Right kidney (tissue), 9 donors: ENCODE measurements around the gene SUOX.
A peak's percentile ranks its signal among the peaks of the same experiment; 100 is the strongest.
"Not testable (repeated sequence)": the region's sequence is repeated elsewhere in the genome, so short reads cannot be mapped to it uniquely, and the experiment has no call there.

Source experiments
- DNase-seq: peaks from one replicate; pipeline ENCODE4 v3.0.0-alpha.2; 2016
- long read RNA-seq, 8 donors: transcript quantifications; one replicate each; lab custom pipeline, GENCODE V29; 2026

Gene SUOX
- long read RNA-seq, donor 1, transcript SUOX-201 (5 exons, 2,364 nt), result major isoform, 12 of 30 reads
- long read RNA-seq, donor 1, partial matches to known transcripts, result 6 of 30 reads
- long read RNA-seq, donor 1, other reads (novel, unspliced or antisense), result 0 of 30 reads
- long read RNA-seq, donor 2, partial matches to known transcripts, result 0 of 6 reads
- long read RNA-seq, donor 2, other reads (novel, unspliced or antisense), result 0 of 6 reads
- long read RNA-seq, donor 3, partial matches to known transcripts, result 0 of 5 reads
- long read RNA-seq, donor 3, other reads (novel, unspliced or antisense), result 0 of 5 reads
- long read RNA-seq, donor 4, transcript SUOX-201 (5 exons, 2,364 nt), result major isoform, 7 of 14 reads
- long read RNA-seq, donor 4, partial matches to known transcripts, result 0 of 14 reads
- long read RNA-seq, donor 4, other reads (novel, unspliced or antisense), result 0 of 14 reads
- long read RNA-seq, donor 5, transcript SUOX-201 (5 exons, 2,364 nt), result major isoform, 6 of 8 reads
- long read RNA-seq, donor 5, partial matches to known transcripts, result 0 of 8 reads
- long read RNA-seq, donor 5, other reads (novel, unspliced or antisense), result 0 of 8 reads
- long read RNA-seq, donor 6, transcript SUOX-201 (5 exons, 2,364 nt), result major isoform, 9 of 13 reads
- long read RNA-seq, donor 6, partial matches to known transcripts, result 0 of 13 reads
- long read RNA-seq, donor 6, other reads (novel, unspliced or antisense), result 0 of 13 reads
- long read RNA-seq, donor 7, transcript SUOX-201 (5 exons, 2,364 nt), result major isoform, 10 of 23 reads
- long read RNA-seq, donor 7, partial matches to known transcripts, result 0 of 23 reads
- long read RNA-seq, donor 7, other reads (novel, unspliced or antisense), result 0 of 23 reads
- long read RNA-seq, donor 8, transcript SUOX-201 (5 exons, 2,364 nt), result major isoform, 13 of 23 reads
- long read RNA-seq, donor 8, partial matches to known transcripts, result 0 of 23 reads
- long read RNA-seq, donor 8, other reads (novel, unspliced or antisense), result 0 of 23 reads

DNA sequence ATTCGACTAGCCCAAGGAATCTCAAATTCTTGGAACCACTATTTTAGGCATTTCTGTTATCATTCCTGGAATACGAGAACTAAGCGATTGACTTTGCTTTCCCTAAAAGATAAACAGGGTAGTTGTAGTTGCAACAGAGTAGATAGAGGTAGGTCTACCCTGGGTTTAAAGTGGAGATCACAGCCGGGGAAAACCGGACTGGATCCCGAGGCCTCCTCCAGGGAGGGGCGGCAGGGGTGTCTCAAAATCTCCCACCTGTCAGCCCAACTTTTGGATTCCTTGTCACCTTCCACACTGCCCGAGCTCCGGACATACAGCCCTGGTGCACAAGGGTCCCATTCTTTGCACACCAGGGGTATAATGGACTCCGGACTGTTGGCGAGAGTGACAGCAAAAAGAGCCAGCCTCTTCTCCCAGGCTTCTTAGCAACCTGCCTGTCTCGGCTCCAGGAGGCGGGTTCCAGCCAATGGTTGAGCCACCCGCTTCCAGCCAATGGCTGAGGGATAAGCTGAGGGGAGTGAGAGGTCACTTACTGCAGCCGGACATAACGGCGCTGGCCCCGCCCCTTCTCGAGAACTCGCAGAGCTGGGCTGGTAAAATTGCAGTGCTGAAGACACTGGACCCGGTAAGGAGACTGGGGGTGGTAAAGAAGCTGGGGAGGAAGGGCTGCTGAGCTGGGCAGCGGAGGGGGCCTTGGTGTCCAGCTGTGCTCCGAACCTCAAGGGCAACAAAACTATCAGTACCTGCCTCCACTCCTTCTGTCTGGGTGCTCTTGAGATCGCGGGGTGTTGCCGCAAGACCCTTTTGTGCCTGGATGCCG is at the start of gene SUOX:
Gene SUOX (plus strand): TSS at position 562 of the 820 bp plus-strand sequence. CDS start 4,946 bp downstream, outside the sequence.
- peak; percentile 81 for DNase-seq

DNA sequence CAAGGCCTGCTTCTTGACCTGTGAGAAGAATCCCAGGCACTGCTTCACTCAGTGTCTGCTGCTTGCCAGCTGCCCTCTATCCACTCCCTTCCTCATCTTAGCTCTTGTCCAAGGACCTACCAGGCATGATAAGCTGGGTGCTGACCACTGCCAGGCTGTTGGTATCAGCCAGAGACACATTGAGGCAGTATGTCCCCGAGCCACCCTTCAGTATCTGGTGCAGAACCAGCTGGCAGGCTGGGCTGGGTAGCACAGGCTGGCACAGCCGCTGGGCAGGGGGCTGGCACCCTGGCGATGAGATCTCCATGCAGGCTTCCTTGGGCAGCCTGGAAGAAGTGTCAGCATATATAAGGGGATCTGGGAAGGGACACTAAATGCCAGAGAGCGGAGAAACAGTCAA is 41.7 kb upstream of the SUOX start:
- DNase-seq, result no peak

DNA sequence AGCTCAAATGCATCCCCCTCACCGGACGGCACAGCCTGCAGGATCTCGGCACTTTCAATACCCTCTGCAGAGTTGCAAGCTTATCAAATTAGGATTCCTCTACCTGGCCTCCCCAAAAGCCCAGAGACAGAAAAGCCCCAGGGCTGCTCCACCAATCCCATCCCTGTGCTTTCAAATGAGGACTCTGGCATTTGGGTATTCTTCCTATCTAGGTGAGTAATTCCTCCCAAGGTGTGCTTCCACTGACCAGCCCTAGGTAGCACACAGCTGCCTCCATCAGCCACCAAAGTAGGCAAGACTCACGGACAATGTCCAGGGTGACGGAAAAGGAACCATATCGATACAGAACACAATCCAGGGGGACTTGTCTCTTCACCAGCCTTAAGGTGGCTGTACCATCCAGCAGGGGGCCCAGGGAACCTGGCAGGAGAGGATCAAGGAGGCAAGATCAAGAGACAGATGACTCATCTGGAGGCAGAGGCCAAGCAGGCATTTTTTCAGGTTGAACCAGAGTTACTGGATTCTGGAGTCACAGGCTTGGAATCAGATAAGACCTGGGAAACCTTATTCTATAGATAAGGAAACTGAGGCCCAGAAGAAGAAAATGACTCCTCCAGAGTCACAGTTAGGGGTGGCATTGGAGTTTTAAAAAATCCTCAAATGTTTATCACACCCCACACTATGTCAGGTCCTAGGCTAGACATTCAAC is 41.1 kb upstream of the SUOX start:
- DNase-seq, result no peak

DNA sequence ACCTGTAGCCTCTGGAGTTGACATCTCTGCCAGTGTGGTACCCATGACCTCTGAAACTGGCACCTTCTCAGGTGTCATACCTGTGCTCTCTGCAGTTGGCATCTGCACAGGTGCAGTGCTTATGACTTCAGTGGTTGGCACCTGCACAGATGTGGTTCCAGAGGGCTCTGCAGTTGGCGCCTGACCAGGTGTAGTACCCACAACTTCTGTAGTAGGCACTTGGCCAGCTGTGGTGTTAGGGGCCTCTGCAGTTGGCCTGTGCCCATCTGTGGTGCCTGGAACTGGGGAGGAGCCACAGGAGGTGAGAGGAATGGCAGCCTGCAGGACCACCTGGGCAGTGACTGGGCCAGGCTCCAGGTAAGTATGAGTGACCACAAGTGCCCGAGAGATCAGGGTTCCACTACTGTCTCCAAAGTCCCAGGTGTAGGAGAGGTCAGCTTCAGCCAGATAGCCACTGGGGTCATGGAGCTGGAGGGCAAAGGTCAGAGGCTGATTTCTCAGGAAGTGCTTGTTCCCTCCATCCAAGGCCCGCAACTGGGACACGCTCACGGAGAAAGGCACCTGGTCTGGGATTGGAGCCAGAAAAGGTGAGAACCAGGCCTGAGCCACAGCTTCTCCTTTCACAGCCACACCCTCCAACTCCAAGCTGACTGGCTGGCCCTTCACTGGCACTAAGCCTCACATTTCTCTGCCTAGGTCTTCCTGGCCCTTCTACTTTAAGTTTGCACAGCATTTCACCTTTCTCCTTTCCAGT is 39.8 kb upstream of the SUOX start:
- no peak for DNase-seq

DNA sequence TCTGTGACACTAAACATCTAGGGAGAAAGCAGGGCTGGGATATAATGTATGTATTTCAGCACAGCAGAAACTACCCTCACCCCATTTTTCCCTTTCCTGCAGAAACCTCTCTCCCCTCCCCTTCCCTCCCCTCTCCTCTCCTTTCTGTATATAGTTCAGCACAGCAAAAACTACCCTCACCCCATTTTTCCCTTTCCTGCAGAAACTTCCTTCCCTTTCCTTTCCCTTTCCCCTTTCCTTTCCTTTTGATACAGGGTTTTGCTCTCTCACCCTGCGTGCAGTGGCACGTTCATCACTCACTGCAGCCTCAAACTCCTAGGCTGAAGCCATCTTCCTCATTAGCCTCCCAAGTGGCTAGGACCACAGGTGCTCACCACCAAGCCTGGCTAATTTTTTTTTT is 33.3 kb upstream of the SUOX start:
- no peak for DNase-seq

DNA sequence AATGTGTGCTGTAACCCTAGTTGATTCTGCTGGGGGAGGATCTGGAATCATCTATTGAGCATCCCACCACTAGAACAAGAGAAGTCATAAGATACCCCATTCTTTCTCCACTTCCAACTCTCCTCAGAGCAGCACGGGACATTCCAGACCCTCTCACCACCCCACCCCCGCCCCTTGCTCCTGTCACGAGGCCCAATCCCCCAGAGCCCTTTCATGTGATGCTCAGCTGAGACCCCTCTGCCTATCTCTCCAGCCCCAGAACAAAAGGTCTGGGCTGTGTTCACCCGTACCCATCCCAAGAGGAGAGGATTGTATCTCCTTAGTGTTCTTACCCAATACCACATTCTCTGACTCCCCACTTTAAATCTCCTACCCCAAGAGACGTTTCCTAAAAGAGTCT is 31.8 kb upstream of the SUOX start:
- DNase-seq, result no peak

DNA sequence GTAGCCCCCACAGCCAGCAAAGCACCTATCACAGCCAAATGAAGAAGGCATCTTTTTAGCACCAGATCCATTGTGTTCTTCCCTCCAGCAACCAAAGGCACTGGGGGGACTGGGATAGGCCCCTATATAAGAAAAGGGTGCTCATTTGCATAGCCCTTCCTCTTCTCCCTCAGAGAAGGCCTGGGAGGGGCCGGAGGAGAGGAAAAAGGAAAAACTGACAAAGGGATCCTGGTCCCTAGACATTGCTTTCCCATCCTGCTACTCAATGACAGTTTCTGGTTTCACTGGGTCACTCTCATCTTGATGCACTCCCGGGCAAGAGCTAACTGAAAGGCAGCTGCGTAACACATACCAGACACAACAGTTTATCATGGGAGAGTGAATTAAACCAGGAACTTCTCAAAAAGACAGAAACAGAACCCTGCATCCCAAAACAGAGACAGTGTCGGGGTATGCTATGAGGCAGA is 31.1 kb upstream of the SUOX start, which contains the start of gene PMEL:
Gene PMEL (minus strand): TSS at position 102 of the 467 bp plus-strand sequence. CDS start 31 bp downstream, at position 71.
- no peak for DNase-seq

DNA sequence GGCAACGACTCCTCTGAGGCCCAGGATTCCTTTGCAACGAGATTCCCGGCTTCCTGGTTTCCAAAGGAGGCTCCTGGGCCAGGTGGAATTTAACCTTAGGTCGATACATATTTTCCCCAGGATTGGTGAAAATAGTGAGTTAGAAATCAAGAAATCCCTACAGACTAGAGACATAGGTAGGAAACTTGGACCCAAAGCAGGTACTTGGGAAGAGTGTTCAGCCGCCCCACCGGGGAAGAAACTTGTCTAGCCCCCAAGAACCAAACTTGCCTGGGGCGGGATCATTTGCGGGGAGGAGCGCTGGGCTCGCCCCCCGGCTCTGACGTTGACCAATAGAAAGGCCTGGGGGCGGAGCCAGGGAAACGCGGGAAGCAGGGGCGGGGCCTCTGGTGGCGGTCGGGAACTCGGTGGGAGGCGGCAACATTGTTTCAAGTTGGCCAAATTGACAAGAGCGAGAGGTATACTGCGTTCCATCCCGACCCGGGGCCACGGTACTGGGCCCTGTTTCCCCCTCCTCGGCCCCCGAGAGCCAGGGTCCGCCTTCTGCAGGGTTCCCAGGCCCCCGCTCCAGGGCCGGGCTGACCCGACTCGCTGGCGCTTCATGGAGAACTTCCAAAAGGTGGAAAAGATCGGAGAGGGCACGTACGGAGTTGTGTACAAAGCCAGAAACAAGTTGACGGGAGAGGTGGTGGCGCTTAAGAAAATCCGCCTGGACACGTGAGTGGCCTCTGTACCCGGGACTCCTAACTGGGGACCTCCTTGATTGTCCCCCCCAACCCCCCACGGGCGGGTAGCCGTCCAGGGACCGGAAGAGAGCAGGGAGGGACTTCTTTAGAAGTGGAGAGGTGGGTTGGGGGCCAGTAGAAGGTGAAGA is 30.4 kb upstream of the SUOX start, which contains the start of gene CDK2:
Gene CDK2 (plus strand): TSS at position 423 of the 874 bp plus-strand sequence. CDS start 179 bp downstream, at position 602.
- peak; percentile 92 for DNase-seq

DNA sequence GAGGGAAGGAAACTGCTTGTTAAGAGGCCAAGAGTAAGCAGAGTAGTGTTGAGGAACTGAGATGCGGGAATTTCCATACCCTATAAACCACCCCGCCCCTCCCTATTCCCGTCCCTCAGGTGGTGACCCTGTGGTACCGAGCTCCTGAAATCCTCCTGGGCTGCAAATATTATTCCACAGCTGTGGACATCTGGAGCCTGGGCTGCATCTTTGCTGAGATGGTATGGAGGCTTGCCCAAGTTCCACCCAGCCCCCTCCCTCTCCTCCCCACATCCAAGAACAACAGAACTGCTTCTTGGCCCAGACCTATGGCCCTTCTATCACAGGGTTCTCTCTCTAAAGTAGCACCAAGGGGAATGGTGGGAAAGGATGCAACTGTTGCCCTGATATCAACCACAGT is 27.7 kb upstream of the SUOX start:
- DNase-seq, result no peak

DNA sequence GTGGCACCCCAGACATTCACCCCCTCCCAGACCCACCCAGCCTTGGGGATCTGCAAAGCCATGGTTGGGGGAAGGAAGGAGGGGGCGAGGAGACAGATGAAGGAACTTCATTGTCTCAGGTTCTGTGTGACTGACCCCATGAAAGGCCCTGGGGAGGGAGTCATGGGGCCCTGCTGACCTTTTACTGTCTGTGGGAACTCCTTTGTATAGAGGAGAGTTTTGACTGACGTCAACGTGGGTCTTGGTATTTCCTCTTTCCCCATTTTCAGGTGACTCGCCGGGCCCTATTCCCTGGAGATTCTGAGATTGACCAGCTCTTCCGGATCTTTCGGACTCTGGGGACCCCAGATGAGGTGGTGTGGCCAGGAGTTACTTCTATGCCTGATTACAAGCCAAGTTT is 26.3 kb upstream of the SUOX start:
- DNase-seq, result no peak

DNA sequence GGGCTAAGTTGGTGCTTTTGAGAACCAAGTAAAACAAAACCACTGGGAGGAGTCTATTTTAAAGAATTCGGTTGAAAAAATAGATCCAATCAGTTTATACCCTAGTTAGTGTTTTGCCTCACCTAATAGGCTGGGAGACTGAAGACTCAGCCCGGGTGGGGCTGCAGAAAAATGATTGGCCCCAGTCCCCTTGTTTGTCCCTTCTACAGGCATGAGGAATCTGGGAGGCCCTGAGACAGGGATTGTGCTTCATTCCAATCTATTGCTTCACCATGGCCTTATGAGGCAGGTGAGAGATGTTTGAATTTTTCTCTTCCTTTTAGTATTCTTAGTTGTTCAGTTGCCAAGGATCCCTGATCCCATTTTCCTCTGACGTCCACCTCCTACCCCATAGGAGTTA is 25.0 kb upstream of the SUOX start:
- DNase-seq, result no peak

DNA sequence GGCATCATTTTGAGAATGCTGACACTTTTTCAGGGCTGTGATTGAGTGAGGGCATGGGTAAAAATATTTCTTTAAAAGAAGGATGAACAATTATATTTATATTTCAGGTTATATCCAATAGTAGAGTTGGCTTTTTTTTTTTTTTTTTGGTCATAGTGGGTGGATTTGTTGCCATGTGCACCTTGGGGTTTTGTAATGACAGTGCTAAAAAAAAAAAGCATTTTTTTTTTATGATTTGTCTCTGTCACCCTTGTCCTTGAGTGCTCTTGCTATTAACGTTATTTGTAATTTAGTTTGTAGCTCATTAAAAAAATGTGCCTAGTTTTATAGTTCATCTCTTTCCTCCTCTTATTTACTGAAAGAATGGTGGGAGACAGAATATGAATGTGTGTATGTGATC is 24.6 kb upstream of the SUOX start:
- DNase-seq, result no peak

DNA sequence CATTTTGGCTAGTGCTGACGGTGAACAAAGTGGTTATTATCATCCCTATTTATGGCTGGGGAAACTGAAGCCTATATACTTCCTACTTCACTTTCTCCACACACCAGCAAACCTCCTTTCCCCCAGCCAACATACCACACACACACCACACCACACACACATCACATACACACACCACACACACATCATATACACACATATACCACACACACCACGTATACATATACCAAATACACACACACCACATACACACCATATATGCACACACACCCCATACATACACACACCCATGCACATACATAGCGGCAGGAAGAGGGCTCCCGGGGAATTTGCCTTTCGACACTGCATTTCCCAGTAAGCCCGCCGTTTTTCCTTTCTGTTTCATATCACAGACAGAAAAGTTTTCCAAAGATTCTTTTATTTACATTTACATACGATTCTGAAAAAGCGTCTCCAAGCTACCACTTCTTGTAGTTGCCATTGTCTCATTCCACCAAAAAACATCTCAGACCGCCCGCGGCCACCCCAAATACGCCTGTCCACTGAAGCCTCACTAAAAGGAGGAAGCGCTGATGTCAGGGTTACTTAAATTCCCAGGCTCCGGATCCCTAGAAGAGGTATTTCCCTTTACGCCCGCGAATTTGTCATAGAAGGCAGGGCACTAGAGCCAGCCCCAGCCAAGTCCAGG is 24.0 kb upstream of the SUOX start:
- no peak for DNase-seq

DNA sequence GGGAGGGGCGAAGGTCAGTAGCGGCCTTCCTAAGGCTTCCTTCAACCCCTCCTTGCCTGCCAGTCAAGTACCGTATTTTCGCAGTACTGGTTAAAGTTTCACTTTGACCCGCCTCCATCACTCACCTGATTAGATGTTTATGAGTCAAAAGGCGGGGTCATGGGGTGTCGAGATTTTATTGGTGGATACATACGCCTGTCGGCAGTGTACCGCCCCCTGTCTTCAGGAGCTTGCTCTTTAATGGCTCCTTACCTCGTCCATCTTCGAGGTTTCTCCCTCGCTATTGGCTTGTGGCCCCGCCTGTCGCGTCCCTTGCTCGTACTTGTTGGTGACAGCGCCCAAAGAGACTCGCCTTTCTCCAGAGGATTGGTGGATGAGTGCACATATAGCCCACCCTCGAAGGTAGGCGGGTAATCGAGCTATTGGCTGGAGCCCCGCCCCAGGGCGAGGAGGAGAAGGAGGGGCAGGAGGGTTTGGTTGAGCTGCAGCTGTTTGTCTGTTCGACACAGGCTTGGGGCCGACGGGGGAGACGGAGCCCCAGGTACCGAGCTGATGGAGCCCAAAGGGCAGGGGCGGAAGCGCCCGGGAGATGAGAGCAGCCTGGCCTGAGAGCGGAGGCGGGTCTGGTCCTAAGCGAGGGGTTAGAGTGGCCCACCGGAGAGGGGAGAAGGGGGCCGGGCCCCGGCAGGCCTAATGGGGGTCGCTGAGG is 23.3 kb upstream of the SUOX start, which contains the start of gene RAB5B:
Gene RAB5B (plus strand): TSS at position 480 of the 709 bp plus-strand sequence. CDS start 12,883 bp downstream, outside the sequence.
- peak; percentile 85 for DNase-seq

DNA sequence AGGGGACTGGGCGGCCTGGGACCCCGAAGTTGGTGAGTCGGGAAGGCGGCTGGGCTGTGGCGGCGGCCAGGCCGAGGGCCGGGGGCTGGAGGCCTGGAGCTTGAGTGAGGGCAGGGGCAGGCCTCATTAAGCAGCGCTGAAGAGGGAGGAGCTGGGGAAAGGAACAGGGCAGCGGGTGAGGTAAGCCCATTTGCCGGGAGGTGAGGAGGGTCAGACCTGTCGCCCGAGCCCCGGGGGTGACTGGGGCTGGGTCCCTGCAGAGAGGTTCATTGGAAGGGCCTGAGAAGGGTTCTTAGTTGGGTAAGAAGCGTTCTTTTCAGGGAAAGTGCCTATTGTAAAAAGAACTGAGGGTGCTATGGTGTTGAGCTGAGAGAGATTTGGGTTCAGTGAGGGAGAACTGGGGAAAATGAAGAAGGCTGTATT is 22.8 kb upstream of the SUOX start:
- DNase-seq, result no peak

DNA sequence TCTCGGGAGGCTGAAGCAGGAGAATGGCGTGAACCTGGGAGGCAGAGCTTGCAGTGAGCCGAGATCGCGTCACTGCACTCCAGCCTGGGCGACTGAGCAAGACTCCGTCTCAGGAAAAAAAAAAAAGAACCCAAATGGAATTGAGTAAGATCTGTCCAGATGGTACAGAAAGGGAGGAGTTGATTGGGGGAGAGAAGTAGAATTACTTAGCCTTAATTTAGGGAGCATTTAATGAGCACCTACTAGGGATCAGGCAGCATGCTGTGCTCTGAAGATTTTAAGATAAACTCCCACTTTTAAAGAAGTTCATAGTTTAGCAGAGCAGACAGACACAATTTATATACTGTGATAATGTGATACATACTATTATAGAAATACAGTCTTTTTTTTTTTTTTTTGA is 18.7 kb upstream of the SUOX start:
- no peak for DNase-seq

DNA sequence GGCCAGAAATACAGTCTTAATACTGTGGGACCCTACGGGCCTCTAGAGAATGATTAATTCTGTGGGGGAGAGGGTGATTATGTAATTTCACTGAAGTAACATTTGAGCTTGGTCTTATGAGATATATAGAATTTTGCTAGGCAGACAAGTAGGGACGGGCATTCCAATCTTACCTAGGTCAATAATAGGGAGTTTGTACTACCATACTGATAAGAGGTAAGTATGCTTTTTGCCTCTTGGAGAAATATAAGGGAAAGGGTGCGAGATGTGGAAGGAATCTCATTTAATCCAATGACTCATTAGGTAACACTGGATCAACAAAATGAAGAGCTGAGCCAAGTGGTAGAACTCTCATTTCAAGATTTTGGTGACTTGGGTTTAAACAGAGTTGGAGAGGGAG is 18.0 kb upstream of the SUOX start:
- DNase-seq, result no peak

DNA sequence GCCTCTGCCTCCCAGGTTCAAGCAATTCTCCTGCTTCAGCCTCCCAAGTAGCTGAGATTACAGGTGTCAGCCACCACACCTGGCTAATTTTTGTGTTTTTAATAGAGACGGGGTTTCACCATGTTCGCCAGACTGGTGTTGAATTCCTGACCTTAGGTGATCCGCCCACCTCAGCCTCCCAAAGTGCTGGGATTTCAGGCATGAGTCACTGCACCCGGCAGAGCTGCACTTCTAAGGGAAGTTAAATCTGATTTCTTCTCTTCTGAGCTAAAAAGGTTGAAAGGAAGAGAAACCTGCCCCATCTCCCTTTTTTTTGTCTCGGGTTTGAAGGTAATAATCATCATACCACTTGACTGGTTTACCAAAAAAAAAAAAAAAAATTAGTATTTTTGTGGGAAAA is 15.2 kb upstream of the SUOX start:
- DNase-seq, result not testable (repeated sequence)
